Neural progenitor cell (in vitro differentiated cells): Measurements from ENCODE around the gene SDR39U1. TPM values are rescaled to one million over a fixed set of nuclear protein-coding genes. Genes with fewer than 3 reads are reported as not detected.

Experiments
- DNase-seq: peaks from one replicate; pipeline ENCODE4 v3.0.0-alpha.2; 2016; ENCODE audit warnings: low spot score
- H2AFZ ChIP-seq: fragments of 200-600 bp; sonication (generic); replicated peaks from 2 replicates; pipeline ENCODE4 v1.6.1; 2016; ENCODE audit warnings: antibody characterized with exemption
- H3F3A ChIP-seq: fragments of 200-600 bp; sonication (generic); 2 replicates; pipeline ENCODE4 v1.6.1; 2016; ENCODE audit warnings: antibody characterized with exemption, low read depth
- H3K27ac ChIP-seq: fragments of 200-600 bp; sonication (generic); 2 replicates; pipeline ENCODE4 v1.5.1; 2016; ENCODE audit warnings: mild to moderate bottlenecking
- H3K27me3 ChIP-seq: fragments of 200-600 bp; sonication (generic); 2 replicates; pipeline ENCODE4 v1.6.1; 2016; ENCODE audit warnings: mild to moderate bottlenecking, moderate library complexity
- H3K36me3 ChIP-seq: fragments of 200-600 bp; sonication (generic); 2 replicates; pipeline ENCODE4 v1.5.1; 2016
- H3K4me1 ChIP-seq: fragments of 200-600 bp; sonication (generic); 2 replicates; pipeline ENCODE4 v1.6.1; 2016; ENCODE audit warnings: mixed run types
- H3K4me2 ChIP-seq: fragments of 200-600 bp; sonication (generic); 2 replicates; pipeline ENCODE4 v1.6.1; 2016
- H3K4me3 ChIP-seq: fragments of 200-600 bp; sonication (generic); 2 replicates; pipeline ENCODE4 v1.5.1; 2016
- H3K79me2 ChIP-seq: fragments of 200-600 bp; sonication (generic); 2 replicates; pipeline ENCODE4 v1.6.1; 2016; ENCODE audit warnings: low read depth
- H3K9ac ChIP-seq: fragments of 200-600 bp; sonication (generic); 2 replicates; pipeline ENCODE4 v1.6.1; 2016
- H3K9me3 ChIP-seq: fragments of 200-600 bp; sonication (generic); 2 replicates; pipeline ENCODE4 v1.5.1; 2016; ENCODE audit warnings: low read depth
- H4K20me1 ChIP-seq: fragments of 200-600 bp; sonication (generic); 2 replicates; pipeline ENCODE4 v1.6.1; 2016; ENCODE audit warnings: low read depth
- H3K27ac Mint-ChIP-seq: 3 replicates; pipeline ENCODE4 v1.8.0; 2021; ENCODE audit warnings: mixed read lengths
- H3K27me3 Mint-ChIP-seq: 2 replicates; pipeline ENCODE4 v1.8.0; 2022; ENCODE audit warnings: low read depth, mild to moderate bottlenecking, inconsistent platforms, moderate library complexity, mixed read lengths; ENCODE audit not compliant: insufficient read depth
- H3K36me3 Mint-ChIP-seq: 3 replicates; pipeline ENCODE4 v1.8.0; 2021; ENCODE audit warnings: mixed read lengths
- H3K4me1 Mint-ChIP-seq: 3 replicates; pipeline ENCODE4 v1.8.0; 2021; ENCODE audit warnings: mixed read lengths
- H3K4me3 Mint-ChIP-seq: 3 replicates; pipeline ENCODE4 v1.8.0; 2021; ENCODE audit warnings: mild to moderate bottlenecking, moderate library complexity, mixed read lengths
- H3K9me3 Mint-ChIP-seq: 3 replicates; pipeline ENCODE4 v1.8.0; 2020; ENCODE audit warnings: mixed read lengths
- EZH2 ChIP-seq: fragments of 200-600 bp; sonication (generic); IDR thresholded peaks from 2 replicates; pipeline ENCODE4 v1.6.1; 2017; ENCODE audit warnings: antibody characterized with exemption, mild to moderate bottlenecking, moderate library complexity
- EZH2phosphoT487 ChIP-seq: fragments of 200-600 bp; sonication (generic); IDR thresholded peaks from 2 replicates; pipeline ENCODE4 v1.6.1; 2017; ENCODE audit warnings: antibody characterized with exemption
- total RNA-seq: library from RNA; depleted of rRNA; stranded (reverse); fragments of >200 nt; gene quantifications from 2 replicates; pipeline ENCODE4 v1.2.3, GENCODE V29; 2015; ENCODE audit warnings: low replicate concordance
- TF ChIP-seq, protein P1 (sequence below): fragments of 200-600 bp; sonication (generic); IDR thresholded peaks from 2 replicates; pipeline ENCODE4 v1.5.1; 2017; ENCODE audit warnings: antibody characterized with exemption, mild to moderate bottlenecking

The SDR39U1 gene
- total RNA-seq, 1 donor from 2014 or later = 19.0 TPM

- TF ChIP-seq, protein P1, sequence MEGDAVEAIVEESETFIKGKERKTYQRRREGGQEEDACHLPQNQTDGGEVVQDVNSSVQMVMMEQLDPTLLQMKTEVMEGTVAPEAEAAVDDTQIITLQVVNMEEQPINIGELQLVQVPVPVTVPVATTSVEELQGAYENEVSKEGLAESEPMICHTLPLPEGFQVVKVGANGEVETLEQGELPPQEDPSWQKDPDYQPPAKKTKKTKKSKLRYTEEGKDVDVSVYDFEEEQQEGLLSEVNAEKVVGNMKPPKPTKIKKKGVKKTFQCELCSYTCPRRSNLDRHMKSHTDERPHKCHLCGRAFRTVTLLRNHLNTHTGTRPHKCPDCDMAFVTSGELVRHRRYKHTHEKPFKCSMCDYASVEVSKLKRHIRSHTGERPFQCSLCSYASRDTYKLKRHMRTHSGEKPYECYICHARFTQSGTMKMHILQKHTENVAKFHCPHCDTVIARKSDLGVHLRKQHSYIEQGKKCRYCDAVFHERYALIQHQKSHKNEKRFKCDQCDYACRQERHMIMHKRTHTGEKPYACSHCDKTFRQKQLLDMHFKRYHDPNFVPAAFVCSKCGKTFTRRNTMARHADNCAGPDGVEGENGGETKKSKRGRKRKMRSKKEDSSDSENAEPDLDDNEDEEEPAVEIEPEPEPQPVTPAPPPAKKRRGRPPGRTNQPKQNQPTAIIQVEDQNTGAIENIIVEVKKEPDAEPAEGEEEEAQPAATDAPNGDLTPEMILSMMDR = no peak
- TF ChIP-seq EZH2phosphoT487 (no peak), EZH2 (no peak)
- DNase-seq = peak; percentile 60
- Histone ChIP-seq H3K4me1 (peaks cover 40% of the 10 kb centered on the region), H3K27ac (no peak overlapping the region), H3K27me3 (no peaks in the 10 kb centered on the region), H3K4me3 (peak overlapping the region; percentile 58), H3F3A (peaks cover 9% of the 10 kb centered on the region), H3K79me2 (peaks cover 22% of the 10 kb centered on the region), H3K4me2 (peak overlapping the region; percentile 83), H4K20me1 (no peaks in the 10 kb centered on the region), H2AFZ (peak overlapping the region; percentile 52), H3K36me3 (no peaks in the 10 kb centered on the region), H3K9ac (no peak overlapping the region), H3K9me3 (no peaks in the 10 kb centered on the region)
- H3K36me3 Mint-ChIP-seq = no peaks in the 10 kb centered on the region
- H3K4me1 Mint-ChIP-seq = peaks cover 28% of the 10 kb centered on the region
- peaks cover 4% of the 10 kb centered on the region for H3K27me3 Mint-ChIP-seq
- no peak overlapping the region for H3K27ac Mint-ChIP-seq
- H3K4me3 Mint-ChIP-seq = peak overlapping the region; percentile 49
- no peaks in the 10 kb centered on the region for H3K9me3 Mint-ChIP-seq
These were observed 44.3 kb downstream of the SDR39U1 start for GRCh38 chr14:24398293-24398652.

- H3K9me3 Mint-ChIP-seq = no peaks in the 10 kb centered on the region
- Histone ChIP-seq H3K9me3 (no peaks in the 10 kb centered on the region), H3K4me1 (peaks cover 34% of the 10 kb centered on the region), H3K27me3 (no peaks in the 10 kb centered on the region), H3F3A (peaks cover 9% of the 10 kb centered on the region), H3K9ac (no peak overlapping the region), H3K4me2 (peak overlapping the region; percentile 83), H3K4me3 (peak overlapping the region; percentile 58), H2AFZ (peak overlapping the region; percentile 52), H3K79me2 (peaks cover 18% of the 10 kb centered on the region), H3K36me3 (no peaks in the 10 kb centered on the region), H3K27ac (no peak overlapping the region), H4K20me1 (no peaks in the 10 kb centered on the region)
- DNase-seq = peak; percentile 7
- peak overlapping the region; percentile 76 for H3K27ac Mint-ChIP-seq
- H3K4me1 Mint-ChIP-seq = peaks cover 28% of the 10 kb centered on the region
- no peaks in the 10 kb centered on the region for H3K36me3 Mint-ChIP-seq
- H3K27me3 Mint-ChIP-seq = peaks cover 4% of the 10 kb centered on the region
- TF ChIP-seq EZH2 (no peak), EZH2phosphoT487 (no peak)
- TF ChIP-seq, protein P1 = no peak
- peak overlapping the region; percentile 76 for H3K4me3 Mint-ChIP-seq
These were observed 44.8 kb downstream of the SDR39U1 start for GRCh38 chr14:24397639-24398292.

- Mint-ChIP-seq H3K4me3 (no peak overlapping the region), H3K4me1 (peaks cover 20% of the 10 kb centered on the region), H3K36me3 (no peaks in the 10 kb centered on the region), H3K27me3 (peaks cover 4% of the 10 kb centered on the region), H3K9me3 (no peaks in the 10 kb centered on the region), H3K27ac (no peak overlapping the region)
- no peak overlapping the region for H2AFZ ChIP-seq
- no peak for DNase-seq
- H3K27me3 ChIP-seq = no peaks in the 10 kb centered on the region
- H3K9me3 ChIP-seq = no peaks in the 10 kb centered on the region
- H3F3A ChIP-seq = peaks cover 9% of the 10 kb centered on the region
- no peak overlapping the region for H3K27ac ChIP-seq
- TF ChIP-seq EZH2phosphoT487 (no peak), EZH2 (no peak)
- TF ChIP-seq, protein P1 = no peak
- H3K79me2 ChIP-seq = peaks cover 13% of the 10 kb centered on the region
- no peak overlapping the region for H3K4me2 ChIP-seq
- H3K9ac ChIP-seq = no peak overlapping the region
- no peaks in the 10 kb centered on the region for H4K20me1 ChIP-seq
- no peaks in the 10 kb centered on the region for H3K36me3 ChIP-seq
- peaks cover 21% of the 10 kb centered on the region for H3K4me1 ChIP-seq
- H3K4me3 ChIP-seq = no peak overlapping the region
These were observed 46.7 kb downstream of the SDR39U1 start for GRCh38 chr14:24395609-24396582.
